ENCODE results near the gene GRIN2C.

Gene GRIN2C

DNA sequence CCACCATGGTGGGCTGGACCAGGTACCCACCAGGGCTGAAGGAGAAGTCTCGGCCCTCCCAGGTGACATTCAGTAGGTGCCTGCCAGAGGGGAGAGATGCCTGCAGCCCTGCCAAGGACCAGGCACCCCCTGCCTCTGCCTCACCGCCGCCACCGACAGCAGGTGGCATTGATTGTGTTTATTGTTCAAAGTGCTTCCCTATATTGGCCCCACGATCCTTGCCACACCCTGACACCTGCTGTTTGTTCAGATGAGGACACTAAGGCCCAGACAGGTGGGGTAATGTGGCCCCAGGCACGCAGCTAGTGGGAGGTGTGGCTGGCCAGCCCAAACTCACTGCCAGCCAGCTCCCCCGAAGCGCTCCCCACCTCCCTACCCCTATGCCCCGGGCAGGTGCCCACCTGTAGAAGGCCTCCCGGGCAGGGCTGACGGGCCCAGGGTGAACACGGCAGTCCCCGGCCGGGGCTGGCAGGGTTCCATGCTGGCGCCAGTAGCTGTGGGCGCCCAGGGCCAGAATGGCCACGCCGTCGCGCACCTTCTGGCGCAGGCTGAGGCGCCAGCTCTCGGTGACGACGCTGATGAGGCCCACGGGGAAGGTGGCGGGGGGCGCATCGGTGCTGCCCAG is 8.0 kb downstream of the GRIN2C start:
- no peak overlapping the region for H3K4me3 ChIP-seq (ENCODE audit: low read length)
- no peak for DNase-seq (ENCODE audit: low read depth)
- no peak for TF ChIP-seq CTCF (conservative IDR thresholded peaks at IDR 0.05; ENCODE audit: low read depth, low read length)

DNA sequence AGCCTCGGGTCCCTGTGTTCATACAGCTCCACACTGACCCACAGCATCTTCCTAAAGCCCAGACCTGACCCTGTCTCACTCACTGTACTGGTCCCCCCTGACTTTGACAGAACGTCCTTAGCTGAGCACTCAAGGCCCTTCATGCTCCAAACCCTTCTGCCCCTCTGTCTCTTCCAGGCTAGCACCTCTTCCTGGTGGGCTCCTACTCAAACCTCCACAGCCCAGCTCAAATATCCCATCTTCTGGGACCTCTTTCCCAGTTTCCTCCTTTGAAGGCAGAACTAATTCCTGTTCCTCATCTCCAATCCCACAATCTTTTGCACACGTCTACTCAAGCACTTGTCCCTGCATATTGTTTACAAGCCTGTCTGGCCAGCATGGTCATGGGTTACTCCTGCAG is 8.8 kb downstream of the GRIN2C start:
- no peak for TF ChIP-seq CTCF (conservative IDR thresholded peaks at IDR 0.05; ENCODE audit: low read depth, low read length)
- no peak for DNase-seq (ENCODE audit: low read depth)
- H3K4me3 ChIP-seq (ENCODE audit: low read length): no peak overlapping the region

GRCh38 chr17:74850310-74850709 is 9.4 kb downstream of the GRIN2C start:
- no peak overlapping the region for H3K4me3 ChIP-seq (ENCODE audit: low read length)
- no peak for DNase-seq (ENCODE audit: low read depth)
- TF ChIP-seq CTCF (conservative IDR thresholded peaks at IDR 0.05; ENCODE audit: low read depth, low read length): no peak

DNA sequence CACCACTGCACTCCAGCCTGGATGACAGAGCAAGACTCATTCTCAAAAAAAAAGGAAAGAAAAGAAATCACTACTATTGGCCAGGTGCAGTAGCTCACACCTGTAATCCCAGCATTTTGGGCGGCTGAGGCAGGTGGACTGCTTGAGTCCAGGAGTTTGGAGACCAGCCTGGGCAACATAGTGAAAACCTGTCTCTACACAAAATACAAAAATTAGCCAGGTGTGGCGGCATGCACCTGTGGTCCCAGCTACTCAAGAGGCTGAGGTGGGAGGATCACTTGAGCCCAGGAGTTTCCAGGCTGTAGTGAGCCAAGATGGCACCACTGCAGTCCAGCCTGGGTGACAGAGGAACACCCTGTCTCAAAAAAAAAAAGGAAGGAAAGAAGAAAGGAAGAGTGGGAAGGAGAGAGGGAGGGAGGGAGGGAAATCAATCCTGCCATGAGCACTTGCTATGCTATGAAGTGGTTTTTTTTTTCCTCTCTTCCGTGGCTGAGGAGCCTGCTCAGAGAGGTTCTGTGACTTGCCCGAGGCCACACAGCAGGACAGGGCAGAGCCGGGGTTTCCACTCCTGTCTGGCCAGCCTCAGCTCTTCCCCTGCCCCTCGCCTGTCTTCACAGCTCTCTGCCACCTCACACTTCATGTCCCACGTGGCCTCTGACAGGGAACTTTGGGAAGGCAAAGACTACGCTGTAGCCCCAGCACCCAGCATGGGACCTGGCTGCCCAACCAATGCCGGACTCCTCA is 10.9 kb downstream of the GRIN2C start:
- no peak for DNase-seq (ENCODE audit: low read depth)
- no peak for TF ChIP-seq CTCF (conservative IDR thresholded peaks at IDR 0.05; ENCODE audit: low read depth, low read length)

DNA sequence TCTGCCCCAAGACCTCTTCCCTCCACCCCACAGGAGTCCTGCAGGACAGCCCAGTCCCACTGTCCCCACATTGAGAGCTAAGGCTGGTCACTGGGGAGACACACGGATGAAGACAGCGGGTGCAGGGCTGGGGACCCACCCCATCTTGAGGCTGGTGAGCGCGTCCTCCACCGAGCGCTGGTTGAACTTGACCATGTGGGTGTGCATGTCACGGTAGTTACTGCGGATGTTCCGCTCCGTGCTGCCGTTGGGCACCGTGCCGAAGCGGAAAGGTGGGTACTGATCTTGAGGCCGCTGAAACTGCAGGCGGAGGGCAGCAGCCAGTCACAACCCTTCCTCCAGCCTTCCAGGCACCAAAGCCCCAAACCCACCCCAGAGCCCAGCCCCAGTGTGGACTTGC is 13.1 kb downstream of the GRIN2C start:
- no peak overlapping the region for H3K4me3 ChIP-seq (ENCODE audit: low read length)
- TF ChIP-seq CTCF (conservative IDR thresholded peaks at IDR 0.05; ENCODE audit: low read depth, low read length): no peak
- DNase-seq (ENCODE audit: low read depth): no peak

More for the DNA sequence above, 10.9 kb downstream of the GRIN2C start:
- H3K4me3 ChIP-seq (ENCODE audit: low read length): no peak overlapping the region

DNA sequence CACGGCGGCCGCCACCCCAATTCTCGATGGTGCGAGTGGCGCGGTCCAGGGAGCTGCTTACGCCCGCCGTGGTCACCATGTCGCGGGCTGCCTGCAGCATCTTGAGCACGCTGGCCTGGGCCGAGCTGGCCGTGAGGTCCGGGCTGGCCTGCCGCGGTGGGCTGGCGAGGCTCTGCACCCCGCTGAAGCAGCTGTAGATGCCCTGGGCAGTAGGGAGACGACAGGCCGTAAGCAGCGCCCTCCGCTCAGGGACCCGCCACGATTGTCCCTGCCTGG is 16.4 kb downstream of the GRIN2C start:
- TF ChIP-seq CTCF (conservative IDR thresholded peaks at IDR 0.05; ENCODE audit: low read depth, low read length): no peak
- H3K4me3 ChIP-seq (ENCODE audit: low read length): no peak overlapping the region
- no peak for DNase-seq (ENCODE audit: low read depth)

Data from retinal pigment epithelial cell (primary cell).